ENCODE results near the gene ACTN4.

The ACTN4 gene

GRCh38 chr19:38684078-38684861, 36.8 kb downstream of the ACTN4 start:
- Histone ChIP-seq H3K4me1 (ENCODE audit: control extremely low read depth in 1 of 4, control insufficient read depth in 4 of 4, insufficient read depth in 4 of 4, low read length in 3 of 4) (peaks cover 11 to 98% (median 86%) of the 10 kb centered on the region in 4 experiments), H3K27ac (ENCODE audit: insufficient read depth in 1 of 2, low read depth in 1 of 2, low read length in 2 of 2, poor library complexity in 1 of 2, severe bottlenecking in 2 of 2) (peak overlapping the region; percentile 25 to 87), H3K36me3 (ENCODE audit: control insufficient read depth in 4 of 4, insufficient read depth in 4 of 4, low read length in 3 of 4) (peaks cover 0 to 23% (median 0%) of the 10 kb centered on the region in 4 experiments), H3K9me3 (ENCODE audit: control extremely low read depth in 1 of 5, control insufficient read depth in 4 of 5, insufficient read depth in 2 of 5, low read depth in 1 of 5, low read length in 4 of 5) (no peaks in the 10 kb centered on the region), H3K4me3 (ENCODE audit: control insufficient read depth in 1 of 7, extremely low read depth in 1 of 7, insufficient read depth in 4 of 7, low read depth in 2 of 7, low read length in 6 of 7) (no peak overlapping the region), H3K27me3 (replicated peaks in 2 of 5; ENCODE audit: control insufficient read depth in 4 of 5, insufficient read depth in 5 of 5, low read length in 4 of 5) (no peaks in the 10 kb centered on the region)
- peak in 2 of 3 donors; percentile 40 to 52 for DNase-seq
- ChIA-PET CTCF (interaction anchor here (0.8 to 3.4 kb wide), 6 partner anchors 9 to 46 kb away, joined by 3 to 22 read pairs (median 6); no protein-coding TSS in a partner anchor), POLR2A (interaction anchor here (0.8 to 1.6 kb wide), 2 partner anchors 9 to 46 kb away, joined by 3 to 5 read pairs; no protein-coding TSS in a partner anchor)
- 89% methylated on average over 4 of the region's 7 CpGs for WGBS (ENCODE audit: insufficient coverage)

- H3K4me3 ChIP-seq (ENCODE audit: control insufficient read depth in 1 of 7, extremely low read depth in 1 of 7, insufficient read depth in 4 of 7, low read depth in 2 of 7, low read length in 6 of 7) = peak overlapping the region in 1 of 7 experiments; percentile 26
- DNase-seq = no peak
- H3K4me1 ChIP-seq (ENCODE audit: control extremely low read depth in 1 of 4, control insufficient read depth in 4 of 4, insufficient read depth in 4 of 4, low read length in 3 of 4) = peaks cover 11 to 96% (median 81%) of the 10 kb centered on the region in 4 experiments
- no peaks in the 10 kb centered on the region for H3K9me3 ChIP-seq (ENCODE audit: control extremely low read depth in 1 of 5, control insufficient read depth in 4 of 5, insufficient read depth in 2 of 5, low read depth in 1 of 5, low read length in 4 of 5)
- no peaks in the 10 kb centered on the region for H3K27me3 ChIP-seq (replicated peaks in 2 of 5; ENCODE audit: control insufficient read depth in 4 of 5, insufficient read depth in 5 of 5, low read length in 4 of 5)
- peaks cover 0 to 16% (median under 1%) of the 10 kb centered on the region in 4 experiments for H3K36me3 ChIP-seq (ENCODE audit: control insufficient read depth in 4 of 4, insufficient read depth in 4 of 4, low read length in 3 of 4)
- 96% methylated on average over 9 of the region's 15 CpGs for WGBS (ENCODE audit: insufficient coverage)
- ChIA-PET CTCF (interaction anchor here (0.6 to 3.4 kb wide), 8 partner anchors 10 to 73 kb away, joined by 3 to 22 read pairs (median 7); no protein-coding TSS in a partner anchor), POLR2A (no interaction called here)
- H3K27ac ChIP-seq (ENCODE audit: insufficient read depth in 1 of 2, low read depth in 1 of 2, low read length in 2 of 2, poor library complexity in 1 of 2, severe bottlenecking in 2 of 2) = peak overlapping the region; percentile 18 to 87
Observed at GRCh38 chr19:38684862-38685665, 37.6 kb downstream of the ACTN4 start.

- Histone ChIP-seq H3K4me1 (ENCODE audit: control extremely low read depth in 1 of 4, control insufficient read depth in 4 of 4, insufficient read depth in 4 of 4, low read length in 3 of 4) (peaks cover 11 to 97% (median 75%) of the 10 kb centered on the region in 4 experiments), H3K27me3 (replicated peaks in 2 of 5; ENCODE audit: control insufficient read depth in 4 of 5, insufficient read depth in 5 of 5, low read length in 4 of 5) (no peaks in the 10 kb centered on the region), H3K9me3 (ENCODE audit: control extremely low read depth in 1 of 5, control insufficient read depth in 4 of 5, insufficient read depth in 2 of 5, low read depth in 1 of 5, low read length in 4 of 5) (no peaks in the 10 kb centered on the region), H3K4me3 (ENCODE audit: control insufficient read depth in 1 of 7, extremely low read depth in 1 of 7, insufficient read depth in 4 of 7, low read depth in 2 of 7, low read length in 6 of 7) (peak overlapping the region in 1 of 7 experiments; percentile 25), H3K36me3 (ENCODE audit: control insufficient read depth in 4 of 4, insufficient read depth in 4 of 4, low read length in 3 of 4) (peaks cover 0 to 19% (median 1%) of the 10 kb centered on the region in 4 experiments), H3K27ac (ENCODE audit: insufficient read depth in 1 of 2, low read depth in 1 of 2, low read length in 2 of 2, poor library complexity in 1 of 2, severe bottlenecking in 2 of 2) (peak overlapping the region; percentile 18 to 87)
- ChIA-PET CTCF (interaction anchor here (0.6 to 3.4 kb wide), 15 partner anchors 8 to 72 kb away, joined by 3 to 22 read pairs (median 4); no protein-coding TSS in a partner anchor), POLR2A (interaction anchor here (0.6 to 1.2 kb wide), 3 partner anchors 19 to 37 kb away, joined by 3 to 4 read pairs (median 4); no protein-coding TSS in a partner anchor)
- peak; percentile 54 to 75 (median 70) for DNase-seq
- WGBS (ENCODE audit: insufficient coverage) = 48% methylated on average over 10 of the region's 10 CpGs
Observed at GRCh38 chr19:38685666-38686529, 38.4 kb downstream of the ACTN4 start.

GRCh38 chr19:38686530-38686888, 39.1 kb downstream of the ACTN4 start:
- WGBS (ENCODE audit: insufficient coverage) = 0% methylated on average over 1 of the region's 5 CpGs
- peaks cover 11 to 96% (median 70%) of the 10 kb centered on the region in 4 experiments for H3K4me1 ChIP-seq (ENCODE audit: control extremely low read depth in 1 of 4, control insufficient read depth in 4 of 4, insufficient read depth in 4 of 4, low read length in 3 of 4)
- H3K9me3 ChIP-seq (ENCODE audit: control extremely low read depth in 1 of 5, control insufficient read depth in 4 of 5, insufficient read depth in 2 of 5, low read depth in 1 of 5, low read length in 4 of 5) = no peaks in the 10 kb centered on the region
- ChIA-PET POLR2A (interaction anchor here (0.6 to 1.2 kb wide), 3 partner anchors 20 to 37 kb away, joined by 3 to 4 read pairs (median 4); no protein-coding TSS in a partner anchor), CTCF (interaction anchor here (0.8 to 3.4 kb wide), 15 partner anchors 8 to 51 kb away, joined by 3 to 22 read pairs (median 4); no protein-coding TSS in a partner anchor)
- DNase-seq = peak; percentile 68 to 71 (median 70)
- peak overlapping the region in 1 of 7 experiments; percentile 25 for H3K4me3 ChIP-seq (ENCODE audit: control insufficient read depth in 1 of 7, extremely low read depth in 1 of 7, insufficient read depth in 4 of 7, low read depth in 2 of 7, low read length in 6 of 7)
- H3K27me3 ChIP-seq (replicated peaks in 2 of 5; ENCODE audit: control insufficient read depth in 4 of 5, insufficient read depth in 5 of 5, low read length in 4 of 5) = no peaks in the 10 kb centered on the region
- peaks cover 0 to 16% (median 1%) of the 10 kb centered on the region in 4 experiments for H3K36me3 ChIP-seq (ENCODE audit: control insufficient read depth in 4 of 4, insufficient read depth in 4 of 4, low read length in 3 of 4)
- peak overlapping the region; percentile 16 to 87 for H3K27ac ChIP-seq (ENCODE audit: insufficient read depth in 1 of 2, low read depth in 1 of 2, low read length in 2 of 2, poor library complexity in 1 of 2, severe bottlenecking in 2 of 2)

GRCh38 chr19:38687837-38688378, 40.5 kb downstream of the ACTN4 start:
- POLR2A ChIA-PET = interaction anchor here (1.3 kb wide), 1 partner anchor 10 kb away, joined by 3 read pairs; no protein-coding TSS in a partner anchor
- Histone ChIP-seq H3K27me3 (replicated peaks in 2 of 5; ENCODE audit: control insufficient read depth in 4 of 5, insufficient read depth in 5 of 5, low read length in 4 of 5) (no peaks in the 10 kb centered on the region), H3K4me1 (ENCODE audit: control extremely low read depth in 1 of 4, control insufficient read depth in 4 of 4, insufficient read depth in 4 of 4, low read length in 3 of 4) (peaks cover 11 to 97% (median 74%) of the 10 kb centered on the region in 4 experiments), H3K27ac (ENCODE audit: insufficient read depth in 1 of 2, low read depth in 1 of 2, low read length in 2 of 2, poor library complexity in 1 of 2, severe bottlenecking in 2 of 2) (no peak overlapping the region), H3K36me3 (ENCODE audit: control insufficient read depth in 4 of 4, insufficient read depth in 4 of 4, low read length in 3 of 4) (peaks cover 0 to 18% (median 1%) of the 10 kb centered on the region in 4 experiments), H3K4me3 (ENCODE audit: control insufficient read depth in 1 of 7, extremely low read depth in 1 of 7, insufficient read depth in 4 of 7, low read depth in 2 of 7, low read length in 6 of 7) (no peak overlapping the region), H3K9me3 (ENCODE audit: control extremely low read depth in 1 of 5, control insufficient read depth in 4 of 5, insufficient read depth in 2 of 5, low read depth in 1 of 5, low read length in 4 of 5) (no peaks in the 10 kb centered on the region)
- WGBS (ENCODE audit: insufficient coverage) = 100% methylated on average over 2 of the region's 7 CpGs
- CTCF ChIA-PET = interaction anchor here (0.9 to 3.4 kb wide), 4 partner anchors 21 to 53 kb away, joined by 3 to 22 read pairs (median 4); no protein-coding TSS in a partner anchor
- no peak for DNase-seq

GRCh38 chr19:38690146-38690545, 42.7 kb downstream of the ACTN4 start:
- H3K4me1 ChIP-seq (ENCODE audit: control extremely low read depth in 1 of 4, control insufficient read depth in 4 of 4, insufficient read depth in 4 of 4, low read length in 3 of 4) = peaks cover 15 to 97% (median 76%) of the 10 kb centered on the region in 4 experiments
- ChIA-PET CTCF (interaction anchor here (0.7 to 1.8 kb wide), 7 partner anchors 10 to 71 kb away, joined by 3 to 6 read pairs (median 3); partner anchors contain the start of gene EIF3K), POLR2A (no interaction called here)
- H3K9me3 ChIP-seq (ENCODE audit: control extremely low read depth in 1 of 5, control insufficient read depth in 4 of 5, insufficient read depth in 2 of 5, low read depth in 1 of 5, low read length in 4 of 5) = no peaks in the 10 kb centered on the region
- no peak for DNase-seq
- 95% methylated on average over 14 of the region's 14 CpGs for WGBS (ENCODE audit: insufficient coverage)
- H3K27ac ChIP-seq (ENCODE audit: insufficient read depth in 1 of 2, low read depth in 1 of 2, low read length in 2 of 2, poor library complexity in 1 of 2, severe bottlenecking in 2 of 2) = no peak overlapping the region
- peaks cover 0 to 17% (median 1%) of the 10 kb centered on the region in 4 experiments for H3K36me3 ChIP-seq (ENCODE audit: control insufficient read depth in 4 of 4, insufficient read depth in 4 of 4, low read length in 3 of 4)
- H3K4me3 ChIP-seq (ENCODE audit: control insufficient read depth in 1 of 7, extremely low read depth in 1 of 7, insufficient read depth in 4 of 7, low read depth in 2 of 7, low read length in 6 of 7) = no peak overlapping the region
- H3K27me3 ChIP-seq (replicated peaks in 2 of 5; ENCODE audit: control insufficient read depth in 4 of 5, insufficient read depth in 5 of 5, low read length in 4 of 5) = no peaks in the 10 kb centered on the region

All from common myeloid progenitor, CD34-positive (primary cell).